GM23338 (cell line): ENCODE results near the gene RNF150. TPM values are rescaled to one million over a fixed set of nuclear protein-coding genes. Genes with fewer than 3 reads are reported as not detected.

Experiments used
- ATAC-seq: fragments of 200-7000 bp; cut with Tn5 transposase; 3 replicates; pipeline ENCODE4 v1.9.1; 2020
- DNase-seq: peaks from one replicate; pipeline ENCODE4 v3.0.0-alpha.2; 2015; ENCODE audit warnings: low spot score
- H2AFZ ChIP-seq: fragments of 200-600 bp; sonication (generic); 2 replicates; pipeline ENCODE4 v1.8.0; 2016; ENCODE audit warnings: antibody characterized with exemption, mild to moderate bottlenecking, moderate library complexity
- H3F3A ChIP-seq: fragments of 200-600 bp; sonication (generic); replicated peaks from 2 replicates; pipeline ENCODE4 v1.8.0; 2017; ENCODE audit warnings: antibody characterized with exemption, mixed run types, low read depth
- H3K27ac ChIP-seq: fragments of 200-600 bp; sonication (generic); 2 replicates; pipeline ENCODE4 v1.6.1; 2016; ENCODE audit warnings: low read depth
- H3K27me3 ChIP-seq: fragments of 200-600 bp; sonication (generic); 2 replicates; pipeline ENCODE4 v1.8.0; 2016; ENCODE audit warnings: mild to moderate bottlenecking, mixed run types, moderate library complexity; ENCODE audit not compliant: insufficient read depth
- H3K36me3 ChIP-seq: fragments of 200-600 bp; sonication (generic); 2 replicates; pipeline ENCODE4 v1.8.0; 2016; ENCODE audit warnings: mild to moderate bottlenecking; ENCODE audit not compliant: insufficient read depth
- H3K4me1 ChIP-seq: fragments of 200-600 bp; sonication (generic); 2 replicates; pipeline ENCODE4 v1.8.0; 2016; ENCODE audit warnings: mild to moderate bottlenecking, moderate library complexity; ENCODE audit not compliant: insufficient read depth
- H3K4me2 ChIP-seq: fragments of 200-600 bp; sonication (generic); 2 replicates; pipeline ENCODE4 v1.7.1; 2017; ENCODE audit warnings: mixed run types
- H3K4me3 ChIP-seq: fragments of 200-600 bp; sonication (generic); 2 replicates; pipeline ENCODE4 v1.6.1; 2016; ENCODE audit warnings: mixed run types
- H3K79me2 ChIP-seq: fragments of 200-600 bp; sonication (generic); replicated peaks from 2 replicates; pipeline ENCODE4 v1.8.0; 2017; ENCODE audit warnings: mild to moderate bottlenecking; ENCODE audit not compliant: insufficient read depth
- H3K9me2 ChIP-seq: fragments of 200-600 bp; sonication (generic); 2 replicates; pipeline ENCODE4 v1.8.0; 2017; ENCODE audit not compliant: insufficient read depth
- H4K20me1 ChIP-seq: fragments of 200-600 bp; sonication (generic); replicated peaks from 2 replicates; pipeline ENCODE4 v1.8.0; 2017; ENCODE audit warnings: mild to moderate bottlenecking; ENCODE audit not compliant: insufficient read depth
- H3K27ac Mint-ChIP-seq: 2 replicates; pipeline ENCODE4 v1.8.0; 2020; ENCODE audit warnings: inconsistent platforms, mild to moderate bottlenecking, moderate library complexity, mixed read lengths
- H3K27me3 Mint-ChIP-seq: 3 replicates; pipeline ENCODE4 v1.8.0; 2022; ENCODE audit warnings: low read depth, mild to moderate bottlenecking, moderate library complexity, mixed read lengths, inconsistent platforms; ENCODE audit not compliant: insufficient read depth, poor library complexity
- H3K36me3 Mint-ChIP-seq: 3 replicates; pipeline ENCODE4 v1.8.0; 2021; ENCODE audit warnings: low read depth, mild to moderate bottlenecking, inconsistent platforms, moderate library complexity, mixed read lengths
- H3K4me1 Mint-ChIP-seq: 3 replicates; pipeline ENCODE4 v1.8.0; 2020; ENCODE audit warnings: mild to moderate bottlenecking, inconsistent platforms, mixed read lengths
- H3K4me3 Mint-ChIP-seq: 3 replicates; pipeline ENCODE4 v1.8.0; 2021; ENCODE audit warnings: moderate library complexity, mild to moderate bottlenecking, inconsistent platforms, mixed read lengths
- H3K9me3 Mint-ChIP-seq: 3 replicates; pipeline ENCODE4 v1.8.0; 2020; ENCODE audit warnings: moderate library complexity, mild to moderate bottlenecking, inconsistent platforms, mixed read lengths
- CREB1 ChIP-seq: fragments of 250-450 bp; sonication (Bioruptor Pico); IDR thresholded peaks from 2 replicates; pipeline ENCODE4 v1.5.0; 2020; ENCODE audit warnings: low read depth, mild to moderate bottlenecking, moderate library complexity
- EZH2 ChIP-seq: fragments of 200-600 bp; sonication (generic); IDR thresholded peaks from one replicate; pipeline ENCODE4 v1.8.0; 2017; ENCODE audit warnings: antibody characterized with exemption, mild to moderate bottlenecking, low read depth; ENCODE audit not compliant: unreplicated experiment
- EZH2phosphoT487 ChIP-seq: fragments of 200-600 bp; sonication (generic); IDR thresholded peaks from one replicate; pipeline ENCODE4 v1.8.1; 2018; ENCODE audit warnings: antibody characterized with exemption; ENCODE audit not compliant: unreplicated experiment
- JUNB ChIP-seq: IDR thresholded peaks from one replicate; pipeline ENCODE4 v1.6.1; 2016; ENCODE audit warnings: antibody characterized with exemption; ENCODE audit not compliant: unreplicated experiment
- NANOG ChIP-seq: IDR thresholded peaks from 2 replicates; pipeline ENCODE4 v1.6.1; 2016; ENCODE audit warnings: antibody characterized with exemption, borderline replicate concordance
- POLR2AphosphoS5 ChIP-seq: IDR thresholded peaks from 2 replicates; pipeline ENCODE4 v1.6.1; 2016; ENCODE audit warnings: antibody characterized with exemption, low read depth
- STAT1 ChIP-seq: IDR thresholded peaks from one replicate; pipeline ENCODE4 v1.6.1; 2016; ENCODE audit warnings: antibody characterized with exemption; ENCODE audit not compliant: unreplicated experiment
- ZNF114 ChIP-seq: fragments of 250-450 bp; sonication (Bioruptor Pico); IDR thresholded peaks from 2 replicates; pipeline ENCODE4 v1.5.0; 2020; ENCODE audit warnings: mild to moderate bottlenecking, moderate library complexity
- ZNF331 ChIP-seq: fragments of 250-450 bp; sonication (Bioruptor Pico); IDR thresholded peaks from 2 replicates; pipeline ENCODE4 v1.5.0; 2020; ENCODE audit warnings: low read depth, mild to moderate bottlenecking, moderate library complexity
- polyA plus RNA-seq: library from polyadenylated mRNA; unstranded; fragments of >200 nt; fragmentation: Nextera tagmentation; extraction: Ambion mirVana; gene quantifications from 2 replicates; pipeline ENCODE4 v1.2.1, GENCODE V29; 2016
- total RNA-seq: library from RNA; depleted of rRNA; stranded (reverse); fragments of >200 nt; shearing (Covaris generic); gene quantifications from 2 replicates; pipeline ENCODE4 v1.2.3, GENCODE V29; 2014
- TF ChIP-seq, protein P1 (sequence below): IDR thresholded peaks from 2 replicates; pipeline ENCODE4 v1.6.1; 2016; ENCODE audit warnings: antibody characterized with exemption
- TF ChIP-seq, protein P2 (sequence below), 2 experiments: fragments of 200-600 bp in 1 of 2; sonication (generic) in 1 of 2; conservative IDR thresholded peaks; 2 replicates each; pipeline versions ENCODE4 v1.5.1 to v1.6.1; 2016 to 2017; ENCODE audit warnings: antibody characterized with exemption in 2 of 2, low read depth in 2 of 2, mild to moderate bottlenecking in 2 of 2, moderate library complexity in 1 of 2
- TF ChIP-seq, protein P3 (sequence below): IDR thresholded peaks from one replicate; pipeline ENCODE4 v1.6.1; 2018; ENCODE audit warnings: antibody characterized with exemption; ENCODE audit not compliant: unreplicated experiment
- TF ChIP-seq, protein P4 (sequence below): fragments of 250-450 bp; sonication (Bioruptor Pico); IDR thresholded peaks from 2 replicates; pipeline ENCODE4 v1.5.0; 2020; ENCODE audit warnings: mild to moderate bottlenecking, moderate library complexity

The RNF150 gene
- total and polyA plus RNA-seq, 2 experiments from 2014 or later = 1.3 to 6.1 TPM

DNA sequence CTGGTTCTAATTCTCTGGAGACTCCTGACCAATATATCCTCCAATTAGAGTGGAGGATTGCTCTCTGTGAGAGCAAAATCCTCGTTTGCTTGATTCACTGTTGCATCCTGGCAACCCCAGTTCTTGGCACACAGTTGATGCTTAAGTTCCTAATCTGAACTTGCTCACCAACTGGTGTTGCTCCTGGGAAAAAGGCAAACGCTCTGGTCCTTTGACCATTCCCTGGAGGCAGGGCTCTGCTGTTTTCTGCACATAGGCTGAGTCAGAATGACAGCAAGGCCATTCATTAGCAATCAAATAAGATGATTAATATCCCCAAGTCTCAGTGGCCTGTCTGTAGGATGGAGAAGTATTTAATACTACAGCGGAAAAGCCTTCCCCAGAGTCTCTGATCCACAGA is 204.4 kb downstream of the RNF150 start:
- Histone ChIP-seq H3K4me2 (no peak overlapping the region), H3K36me3 (no peaks in the 10 kb centered on the region), H3K79me2 (no peaks in the 10 kb centered on the region), H3F3A (no peaks in the 10 kb centered on the region), H3K9me2 (no peaks in the 10 kb centered on the region), H2AFZ (no peak overlapping the region), H4K20me1 (no peaks in the 10 kb centered on the region), H3K27ac (no peak overlapping the region), H3K27me3 (no peaks in the 10 kb centered on the region), H3K4me1 (peaks cover 8% of the 10 kb centered on the region), H3K4me3 (no peak overlapping the region)
- Mint-ChIP-seq H3K4me3 (no peak overlapping the region), H3K27ac (no peak overlapping the region), H3K36me3 (no peaks in the 10 kb centered on the region), H3K27me3 (peaks cover 8% of the 10 kb centered on the region), H3K9me3 (no peaks in the 10 kb centered on the region), H3K4me1 (peaks cover 10% of the 10 kb centered on the region; the same call in 2 of the 3 replicates)
- ATAC-seq = no peak
- no peak for DNase-seq
- TF ChIP-seq STAT1 = no peak
- no peak for TF ChIP-seq NANOG
- TF ChIP-seq, protein P1, sequence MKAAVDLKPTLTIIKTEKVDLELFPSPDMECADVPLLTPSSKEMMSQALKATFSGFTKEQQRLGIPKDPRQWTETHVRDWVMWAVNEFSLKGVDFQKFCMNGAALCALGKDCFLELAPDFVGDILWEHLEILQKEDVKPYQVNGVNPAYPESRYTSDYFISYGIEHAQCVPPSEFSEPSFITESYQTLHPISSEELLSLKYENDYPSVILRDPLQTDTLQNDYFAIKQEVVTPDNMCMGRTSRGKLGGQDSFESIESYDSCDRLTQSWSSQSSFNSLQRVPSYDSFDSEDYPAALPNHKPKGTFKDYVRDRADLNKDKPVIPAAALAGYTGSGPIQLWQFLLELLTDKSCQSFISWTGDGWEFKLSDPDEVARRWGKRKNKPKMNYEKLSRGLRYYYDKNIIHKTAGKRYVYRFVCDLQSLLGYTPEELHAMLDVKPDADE = no peak
- TF ChIP-seq CREB1 (CRISPR knock-in tag) = no peak
- TF ChIP-seq EZH2 = no peak
- TF ChIP-seq, protein P2, sequence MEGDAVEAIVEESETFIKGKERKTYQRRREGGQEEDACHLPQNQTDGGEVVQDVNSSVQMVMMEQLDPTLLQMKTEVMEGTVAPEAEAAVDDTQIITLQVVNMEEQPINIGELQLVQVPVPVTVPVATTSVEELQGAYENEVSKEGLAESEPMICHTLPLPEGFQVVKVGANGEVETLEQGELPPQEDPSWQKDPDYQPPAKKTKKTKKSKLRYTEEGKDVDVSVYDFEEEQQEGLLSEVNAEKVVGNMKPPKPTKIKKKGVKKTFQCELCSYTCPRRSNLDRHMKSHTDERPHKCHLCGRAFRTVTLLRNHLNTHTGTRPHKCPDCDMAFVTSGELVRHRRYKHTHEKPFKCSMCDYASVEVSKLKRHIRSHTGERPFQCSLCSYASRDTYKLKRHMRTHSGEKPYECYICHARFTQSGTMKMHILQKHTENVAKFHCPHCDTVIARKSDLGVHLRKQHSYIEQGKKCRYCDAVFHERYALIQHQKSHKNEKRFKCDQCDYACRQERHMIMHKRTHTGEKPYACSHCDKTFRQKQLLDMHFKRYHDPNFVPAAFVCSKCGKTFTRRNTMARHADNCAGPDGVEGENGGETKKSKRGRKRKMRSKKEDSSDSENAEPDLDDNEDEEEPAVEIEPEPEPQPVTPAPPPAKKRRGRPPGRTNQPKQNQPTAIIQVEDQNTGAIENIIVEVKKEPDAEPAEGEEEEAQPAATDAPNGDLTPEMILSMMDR (conservative IDR thresholded peaks at IDR 0.05; ENCODE audit: low read depth in 2 of 2) = no peak
- TF ChIP-seq JUNB = no peak
- TF ChIP-seq, protein P3, sequence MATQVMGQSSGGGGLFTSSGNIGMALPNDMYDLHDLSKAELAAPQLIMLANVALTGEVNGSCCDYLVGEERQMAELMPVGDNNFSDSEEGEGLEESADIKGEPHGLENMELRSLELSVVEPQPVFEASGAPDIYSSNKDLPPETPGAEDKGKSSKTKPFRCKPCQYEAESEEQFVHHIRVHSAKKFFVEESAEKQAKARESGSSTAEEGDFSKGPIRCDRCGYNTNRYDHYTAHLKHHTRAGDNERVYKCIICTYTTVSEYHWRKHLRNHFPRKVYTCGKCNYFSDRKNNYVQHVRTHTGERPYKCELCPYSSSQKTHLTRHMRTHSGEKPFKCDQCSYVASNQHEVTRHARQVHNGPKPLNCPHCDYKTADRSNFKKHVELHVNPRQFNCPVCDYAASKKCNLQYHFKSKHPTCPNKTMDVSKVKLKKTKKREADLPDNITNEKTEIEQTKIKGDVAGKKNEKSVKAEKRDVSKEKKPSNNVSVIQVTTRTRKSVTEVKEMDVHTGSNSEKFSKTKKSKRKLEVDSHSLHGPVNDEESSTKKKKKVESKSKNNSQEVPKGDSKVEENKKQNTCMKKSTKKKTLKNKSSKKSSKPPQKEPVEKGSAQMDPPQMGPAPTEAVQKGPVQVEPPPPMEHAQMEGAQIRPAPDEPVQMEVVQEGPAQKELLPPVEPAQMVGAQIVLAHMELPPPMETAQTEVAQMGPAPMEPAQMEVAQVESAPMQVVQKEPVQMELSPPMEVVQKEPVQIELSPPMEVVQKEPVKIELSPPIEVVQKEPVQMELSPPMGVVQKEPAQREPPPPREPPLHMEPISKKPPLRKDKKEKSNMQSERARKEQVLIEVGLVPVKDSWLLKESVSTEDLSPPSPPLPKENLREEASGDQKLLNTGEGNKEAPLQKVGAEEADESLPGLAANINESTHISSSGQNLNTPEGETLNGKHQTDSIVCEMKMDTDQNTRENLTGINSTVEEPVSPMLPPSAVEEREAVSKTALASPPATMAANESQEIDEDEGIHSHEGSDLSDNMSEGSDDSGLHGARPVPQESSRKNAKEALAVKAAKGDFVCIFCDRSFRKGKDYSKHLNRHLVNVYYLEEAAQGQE = no peak
- TF ChIP-seq, protein P4, sequence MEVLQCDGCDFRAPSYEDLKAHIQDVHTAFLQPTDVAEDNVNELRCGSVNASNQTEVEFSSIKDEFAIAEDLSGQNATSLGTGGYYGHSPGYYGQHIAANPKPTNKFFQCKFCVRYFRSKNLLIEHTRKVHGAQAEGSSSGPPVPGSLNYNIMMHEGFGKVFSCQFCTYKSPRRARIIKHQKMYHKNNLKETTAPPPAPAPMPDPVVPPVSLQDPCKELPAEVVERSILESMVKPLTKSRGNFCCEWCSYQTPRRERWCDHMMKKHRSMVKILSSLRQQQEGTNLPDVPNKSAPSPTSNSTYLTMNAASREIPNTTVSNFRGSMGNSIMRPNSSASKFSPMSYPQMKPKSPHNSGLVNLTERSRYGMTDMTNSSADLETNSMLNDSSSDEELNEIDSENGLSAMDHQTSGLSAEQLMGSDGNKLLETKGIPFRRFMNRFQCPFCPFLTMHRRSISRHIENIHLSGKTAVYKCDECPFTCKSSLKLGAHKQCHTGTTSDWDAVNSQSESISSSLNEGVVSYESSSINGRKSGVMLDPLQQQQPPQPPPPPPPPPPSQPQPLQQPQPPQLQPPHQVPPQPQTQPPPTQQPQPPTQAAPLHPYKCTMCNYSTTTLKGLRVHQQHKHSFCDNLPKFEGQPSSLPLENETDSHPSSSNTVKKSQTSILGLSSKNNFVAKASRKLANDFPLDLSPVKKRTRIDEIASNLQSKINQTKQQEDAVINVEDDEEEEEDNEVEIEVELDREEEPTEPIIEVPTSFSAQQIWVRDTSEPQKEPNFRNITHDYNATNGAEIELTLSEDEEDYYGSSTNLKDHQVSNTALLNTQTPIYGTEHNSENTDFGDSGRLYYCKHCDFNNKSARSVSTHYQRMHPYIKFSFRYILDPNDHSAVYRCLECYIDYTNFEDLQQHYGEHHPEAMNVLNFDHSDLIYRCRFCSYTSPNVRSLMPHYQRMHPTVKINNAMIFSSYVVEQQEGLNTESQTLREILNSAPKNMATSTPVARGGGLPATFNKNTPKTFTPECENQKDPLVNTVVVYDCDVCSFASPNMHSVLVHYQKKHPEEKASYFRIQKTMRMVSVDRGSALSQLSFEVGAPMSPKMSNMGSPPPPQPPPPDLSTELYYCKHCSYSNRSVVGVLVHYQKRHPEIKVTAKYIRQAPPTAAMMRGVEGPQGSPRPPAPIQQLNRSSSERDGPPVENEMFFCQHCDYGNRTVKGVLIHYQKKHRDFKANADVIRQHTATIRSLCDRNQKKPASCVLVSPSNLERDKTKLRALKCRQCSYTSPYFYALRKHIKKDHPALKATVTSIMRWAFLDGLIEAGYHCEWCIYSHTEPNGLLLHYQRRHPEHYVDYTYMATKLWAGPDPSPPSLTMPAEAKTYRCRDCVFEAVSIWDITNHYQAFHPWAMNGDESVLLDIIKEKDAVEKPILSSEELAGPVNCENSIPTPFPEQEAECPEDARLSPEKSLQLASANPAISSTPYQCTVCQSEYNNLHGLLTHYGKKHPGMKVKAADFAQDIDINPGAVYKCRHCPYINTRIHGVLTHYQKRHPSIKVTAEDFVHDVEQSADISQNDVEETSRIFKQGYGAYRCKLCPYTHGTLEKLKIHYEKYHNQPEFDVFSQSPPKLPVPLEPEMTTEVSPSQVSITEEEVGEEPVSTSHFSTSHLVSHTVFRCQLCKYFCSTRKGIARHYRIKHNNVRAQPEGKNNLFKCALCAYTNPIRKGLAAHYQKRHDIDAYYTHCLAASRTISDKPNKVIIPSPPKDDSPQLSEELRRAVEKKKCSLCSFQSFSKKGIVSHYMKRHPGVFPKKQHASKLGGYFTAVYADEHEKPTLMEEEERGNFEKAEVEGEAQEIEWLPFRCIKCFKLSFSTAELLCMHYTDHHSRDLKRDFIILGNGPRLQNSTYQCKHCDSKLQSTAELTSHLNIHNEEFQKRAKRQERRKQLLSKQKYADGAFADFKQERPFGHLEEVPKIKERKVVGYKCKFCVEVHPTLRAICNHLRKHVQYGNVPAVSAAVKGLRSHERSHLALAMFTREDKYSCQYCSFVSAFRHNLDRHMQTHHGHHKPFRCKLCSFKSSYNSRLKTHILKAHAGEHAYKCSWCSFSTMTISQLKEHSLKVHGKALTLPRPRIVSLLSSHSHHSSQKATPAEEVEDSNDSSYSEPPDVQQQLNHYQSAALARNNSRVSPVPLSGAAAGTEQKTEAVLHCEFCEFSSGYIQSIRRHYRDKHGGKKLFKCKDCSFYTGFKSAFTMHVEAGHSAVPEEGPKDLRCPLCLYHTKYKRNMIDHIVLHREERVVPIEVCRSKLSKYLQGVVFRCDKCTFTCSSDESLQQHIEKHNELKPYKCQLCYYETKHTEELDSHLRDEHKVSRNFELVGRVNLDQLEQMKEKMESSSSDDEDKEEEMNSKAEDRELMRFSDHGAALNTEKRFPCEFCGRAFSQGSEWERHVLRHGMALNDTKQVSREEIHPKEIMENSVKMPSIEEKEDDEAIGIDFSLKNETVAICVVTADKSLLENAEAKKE (CRISPR knock-in tag) = no peak
- no peak for TF ChIP-seq ZNF114 (CRISPR knock-in tag)
- TF ChIP-seq POLR2AphosphoS5 = no peak
- no peak for TF ChIP-seq EZH2phosphoT487
- TF ChIP-seq ZNF331 = no peak
